Spleen (tissue), 7 donors: ENCODE data around the gene LMAN1.

Source experiments
- CTCF ChIP-seq, 11 experiments: fragments of 200-600 bp in 7 of 11; fragments of 450-650 bp in 4 of 11; sonication (generic) in 4 of 11; IDR thresholded peaks in 8 of 11; conservative IDR thresholded peaks in 3 of 11; 1 replicate in 7 of 11; 2 replicates in 4 of 11; pipeline versions ENCODE4 v1.4.0 to v1.8.0; 2016 to 2021; ENCODE audit warnings: antibody characterized with exemption in 11 of 11, inconsistent platforms in 4 of 11, mild to moderate bottlenecking in 1 of 11
- POLR2A ChIP-seq, 3 donors: fragments of 450-650 bp; IDR thresholded peaks; one replicate each; pipeline ENCODE4 v1.5.1; 2017; ENCODE audit warnings: antibody characterized with exemption in 3 of 3, mild to moderate bottlenecking in 1 of 3
- POLR2AphosphoS5 ChIP-seq, 3 donors: sonication (generic); formaldehyde crosslinking; IDR thresholded peaks; one replicate each; pipeline ENCODE4 v1.5.1; 2017; ENCODE audit warnings: antibody characterized with exemption in 3 of 3
- donor health status: DM: no; HTN: no; CAD: no; lungs with moderate emphysema.
- donor health status: DM: no; HTN: no; CAD: no.
- donor health status: DM: no; HTN: no; CAD: no.

- TF ChIP-seq CTCF (IDR thresholded peaks at IDR 0.05 in 8 of 11, conservative IDR thresholded peaks at IDR 0.05 in 3 of 11) (no peak), POLR2A (IDR thresholded peaks at IDR 0.05) (no peak), POLR2AphosphoS5 (IDR thresholded peaks at IDR 0.05) (no peak)
Measured at GRCh38 chr18:59360381-59360780, 1.3 kb upstream of the LMAN1 start.
